Adipocyte (in vitro differentiated cells): Measurements from ENCODE around the gene ZNF595.
A peak's percentile ranks its signal among the peaks of the same experiment; 100 is the strongest.

Experiments
- DNase-seq: peaks from one replicate; pipeline ENCODE4 v3.0.0-alpha.2; 2015; ENCODE audit warnings: low read depth
- H3K27me3 ChIP-seq: replicated peaks from 2 replicates; pipeline ENCODE4 v1.7.0; 2013; ENCODE audit warnings: mild to moderate bottlenecking, low read length, moderate library complexity; ENCODE audit not compliant: control insufficient read depth, insufficient read depth
- H3K36me3 ChIP-seq: 2 replicates; pipeline ENCODE4 v1.7.0; 2013; ENCODE audit warnings: low read length, mild to moderate bottlenecking, moderate library complexity; ENCODE audit not compliant: control insufficient read depth, insufficient read depth, severe bottlenecking
- H3K4me1 ChIP-seq: 2 replicates; pipeline ENCODE4 v1.7.0; 2013; ENCODE audit warnings: mild to moderate bottlenecking, low read length, moderate library complexity; ENCODE audit not compliant: control insufficient read depth, insufficient read depth
- H3K4me3 ChIP-seq: 2 replicates; pipeline ENCODE4 v1.7.0; 2013; ENCODE audit warnings: mild to moderate bottlenecking, low read length, moderate library complexity
- H3K9ac ChIP-seq: 2 replicates; pipeline ENCODE4 v1.7.0; 2013; ENCODE audit warnings: mild to moderate bottlenecking, low read length, moderate library complexity
- H3K9me3 ChIP-seq: 2 replicates; pipeline ENCODE4 v1.7.0; 2013; ENCODE audit warnings: mild to moderate bottlenecking, low read length, moderate library complexity; ENCODE audit not compliant: control insufficient read depth

The ZNF595 gene

DNA sequence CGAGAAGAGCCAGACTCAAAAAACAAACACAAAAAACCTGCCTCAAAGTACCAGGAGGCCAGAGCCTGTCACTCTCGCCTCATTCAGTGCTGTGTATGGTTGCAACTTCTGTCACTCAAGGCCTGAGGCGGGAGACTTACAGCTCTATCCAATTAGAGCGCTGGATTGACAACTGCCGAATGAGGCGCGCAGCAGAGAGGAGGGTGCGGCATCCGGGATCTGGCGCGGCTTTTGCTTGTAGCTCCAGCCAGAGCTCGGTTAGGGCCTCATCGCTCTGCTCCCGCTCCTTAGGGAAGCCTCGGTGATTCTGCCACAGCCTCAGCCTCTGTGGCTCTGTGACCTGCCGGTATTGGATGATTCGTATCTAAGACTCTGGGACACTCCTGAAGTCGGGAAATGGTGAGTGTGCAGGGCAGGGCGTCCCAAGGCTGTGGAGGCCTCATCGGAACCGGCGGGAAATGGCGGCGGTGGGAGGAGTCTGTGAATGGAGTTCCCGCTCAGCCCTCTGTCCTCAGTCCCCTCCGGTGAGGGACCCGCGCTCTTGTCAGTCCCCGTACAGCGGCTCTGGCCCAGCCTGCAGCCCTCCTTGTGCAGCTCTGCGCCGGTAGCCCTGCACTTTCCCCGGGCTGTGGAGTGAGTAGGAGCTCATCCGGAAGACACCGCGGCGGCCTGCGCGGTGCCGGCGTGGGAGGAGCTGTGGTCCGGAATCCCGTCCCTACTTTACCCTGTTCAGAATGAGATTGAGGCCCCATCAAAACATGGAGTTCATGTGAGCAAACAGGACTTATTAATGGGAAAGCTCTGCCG is 71.4 kb downstream of the ZNF595 start, which contains the start of gene ZNF718:
TSS of gene ZNF718 (plus strand) at position 227 of the 807 bp plus-strand sequence. CDS start at position 397, 170 bp downstream.
- peak within 1 kb of the TSS; percentile 88 for H3K9ac ChIP-seq
- no peaks in the 10 kb centered on the region for H3K27me3 ChIP-seq
- H3K9me3 ChIP-seq = peaks cover 26% of the 10 kb centered on the region
- H3K36me3 ChIP-seq = peaks cover 29% of the 10 kb centered on the region
- peaks cover 10% of the 10 kb centered on the region for H3K4me1 ChIP-seq
- peak; percentile 98 for DNase-seq
- peak within 1 kb of the TSS; percentile 87 for H3K4me3 ChIP-seq

DNA sequence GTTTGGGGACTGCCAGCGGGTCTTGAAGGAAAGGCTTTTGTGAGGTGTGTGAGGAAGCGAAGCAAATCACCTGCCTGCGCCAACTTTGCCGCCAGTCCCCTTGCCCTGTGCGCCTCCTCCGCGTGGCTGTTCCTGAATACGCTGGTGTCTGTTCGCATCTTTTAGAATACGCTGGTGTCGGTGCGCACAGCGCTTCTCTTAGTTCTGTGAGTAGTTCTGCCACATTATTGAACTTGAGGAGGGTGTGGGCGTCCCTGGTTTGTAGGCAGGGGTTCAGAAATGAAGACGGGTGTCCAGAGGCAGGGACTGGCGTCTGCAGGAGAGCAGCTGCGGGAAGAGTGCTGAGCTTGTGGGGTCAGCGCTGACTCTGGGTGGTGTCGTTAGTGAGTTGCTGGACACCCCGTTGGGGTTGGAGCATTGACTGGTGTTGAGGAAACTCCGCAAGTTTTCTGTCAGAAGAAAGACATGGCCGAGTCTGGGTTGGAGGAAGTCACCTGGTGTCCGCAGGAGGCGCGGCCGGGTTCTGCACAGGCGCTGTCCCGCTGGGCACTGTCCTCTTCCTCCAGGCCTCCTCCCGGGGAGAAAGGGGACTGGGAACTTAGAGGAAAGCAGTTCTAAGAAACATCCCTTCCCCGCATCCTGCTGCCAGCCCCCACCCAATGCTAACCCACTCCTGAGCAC is 72.1 kb downstream of the ZNF595 start:
- Histone ChIP-seq H3K9me3 (peaks cover 33% of the 10 kb centered on the region), H3K9ac (peak overlapping the region; percentile 88), H3K4me3 (peak overlapping the region; percentile 87), H3K4me1 (peaks cover 10% of the 10 kb centered on the region), H3K27me3 (no peaks in the 10 kb centered on the region), H3K36me3 (peaks cover 37% of the 10 kb centered on the region)
- peak; percentile 36 for DNase-seq

DNA sequence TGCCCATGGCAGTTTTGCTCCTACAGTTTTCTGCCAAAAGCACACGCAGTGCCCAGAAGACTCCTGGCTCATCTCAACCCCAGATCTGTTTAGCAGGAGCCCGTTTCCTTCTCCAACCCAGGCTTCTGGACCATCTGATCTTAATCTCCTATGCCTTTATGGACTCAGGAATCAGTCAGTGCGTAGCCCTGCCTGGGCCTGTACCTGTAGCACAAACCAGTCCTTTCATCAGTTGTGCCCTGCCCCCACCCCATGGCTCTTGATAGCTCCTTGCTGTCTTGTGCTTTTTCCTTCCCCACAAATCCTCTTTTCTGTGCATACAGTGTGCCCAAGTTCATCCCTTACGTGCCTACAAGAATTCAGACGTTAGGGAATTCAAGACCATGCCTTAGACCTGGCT is 72.7 kb downstream of the ZNF595 start:
- Histone ChIP-seq H3K4me3 (peak overlapping the region; percentile 87), H3K36me3 (peaks cover 42% of the 10 kb centered on the region), H3K4me1 (peaks cover 10% of the 10 kb centered on the region), H3K9me3 (peaks cover 39% of the 10 kb centered on the region), H3K9ac (peak overlapping the region; percentile 88), H3K27me3 (no peaks in the 10 kb centered on the region)
- peak; percentile 0 for DNase-seq

DNA sequence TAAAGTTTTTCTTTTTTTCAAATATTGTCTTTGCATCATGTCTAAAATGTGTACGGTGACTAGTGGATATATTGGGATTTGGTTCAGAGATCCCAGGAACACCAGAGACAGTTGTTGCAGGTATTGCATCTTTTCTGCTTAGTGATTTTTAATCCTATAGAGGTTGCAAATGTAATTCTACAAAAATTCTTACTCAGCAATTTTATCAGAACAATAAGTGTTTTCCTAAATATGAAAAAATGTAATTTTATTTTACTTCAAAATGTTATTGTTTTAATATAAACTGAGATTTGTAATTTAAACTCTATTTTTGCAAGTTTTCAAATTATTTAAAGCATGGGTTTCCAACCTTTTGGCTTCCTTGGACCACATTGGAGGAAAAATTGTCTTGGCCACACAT is 79.4 kb downstream of the ZNF595 start:
- Histone ChIP-seq H3K9me3 (peaks cover 92% of the 10 kb centered on the region), H3K36me3 (peaks cover 93% of the 10 kb centered on the region)

More for the DNA sequence above, 79.4 kb downstream of the ZNF595 start:
- no peaks in the 10 kb centered on the region for H3K27me3 ChIP-seq
- peak overlapping the region; percentile 50 for H3K4me3 ChIP-seq
- H3K9ac ChIP-seq = no peak overlapping the region
- no peaks in the 10 kb centered on the region for H3K4me1 ChIP-seq
- no peak for DNase-seq
